H54 (cell line): ENCODE data around the gene PDE2A.
A peak's percentile ranks its signal among the peaks of the same experiment; 100 is the strongest.

Experiments used
- DNase-seq: peaks from one replicate; pipeline ENCODE4 v3.0.0; 2011; ENCODE audit warnings: low spot score, mixed read lengths; ENCODE audit not compliant: insufficient read length
- FAIRE-seq: peaks from 3 replicates; lab custom pipeline; 2011; peaks lifted over from hg19 to GRCh38; lab: Jason Lieb, UNC
- POLR2A ChIP-seq: IDR thresholded peaks from 2 replicates; pipeline ENCODE4 v1.6.1; 2011; ENCODE audit warnings: low read depth, mild to moderate bottlenecking, low read length

The PDE2A gene

DNA sequence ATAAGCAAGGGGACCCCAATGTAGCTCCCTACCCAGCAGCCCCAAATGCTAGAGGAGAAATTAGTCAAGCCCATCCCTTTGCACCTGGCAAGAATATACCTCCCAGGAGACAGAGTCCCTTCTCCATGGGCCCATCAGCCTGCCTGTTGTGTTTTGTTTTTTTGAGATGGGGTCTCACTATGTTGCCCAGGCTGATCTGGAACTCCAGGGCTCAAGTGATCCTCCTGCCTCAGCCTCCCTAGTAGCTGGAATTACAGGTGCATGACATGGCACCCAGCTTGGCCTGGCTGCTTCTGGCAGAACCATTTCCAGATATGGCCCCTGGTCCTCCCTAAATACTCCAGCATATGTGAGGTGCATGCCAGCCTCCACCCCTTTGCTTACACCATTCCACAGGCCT is 22.1 kb downstream of the PDE2A start:
- DNase-seq (no peak), FAIRE-seq (no peak)
- TF ChIP-seq POLR2A: no peak

DNA sequence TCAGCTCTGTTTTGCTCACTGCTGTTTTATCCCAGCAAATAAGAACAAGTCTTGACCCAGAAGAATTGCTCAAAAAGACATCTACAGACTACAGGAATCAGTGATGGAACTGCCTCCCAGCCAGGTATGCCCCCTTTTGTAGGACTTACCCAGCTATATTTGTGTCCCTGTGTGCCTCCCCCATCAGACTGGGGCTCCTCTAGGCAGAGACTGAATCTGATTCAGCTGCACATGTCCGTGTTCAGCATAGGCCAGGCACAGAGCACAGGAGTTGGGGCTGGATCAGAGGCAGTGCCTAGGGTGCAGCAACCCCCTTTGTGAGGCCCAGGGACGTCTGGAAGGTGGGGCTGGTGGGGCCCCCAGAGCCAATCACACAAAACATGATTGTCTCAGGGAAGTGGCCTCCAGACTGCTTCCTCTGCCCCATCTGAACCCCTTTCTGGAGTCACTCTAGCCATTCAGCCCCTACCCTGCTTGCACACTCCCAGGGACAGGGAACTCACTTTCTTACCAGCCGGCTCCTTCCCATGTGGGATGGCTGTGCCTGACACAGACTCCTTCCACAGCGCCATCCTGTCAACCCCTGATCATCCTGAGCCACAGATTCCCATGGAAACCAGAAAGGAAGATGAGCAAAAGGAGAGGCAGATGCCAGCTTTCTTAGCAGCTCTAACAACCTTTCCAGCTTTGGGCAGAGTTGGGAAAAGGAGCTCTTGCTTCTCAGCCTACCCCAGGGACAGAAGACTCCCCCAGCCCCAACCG is 24.8 kb downstream of the PDE2A start:
- no peak for FAIRE-seq
- no peak for DNase-seq
- no peak for TF ChIP-seq POLR2A

DNA sequence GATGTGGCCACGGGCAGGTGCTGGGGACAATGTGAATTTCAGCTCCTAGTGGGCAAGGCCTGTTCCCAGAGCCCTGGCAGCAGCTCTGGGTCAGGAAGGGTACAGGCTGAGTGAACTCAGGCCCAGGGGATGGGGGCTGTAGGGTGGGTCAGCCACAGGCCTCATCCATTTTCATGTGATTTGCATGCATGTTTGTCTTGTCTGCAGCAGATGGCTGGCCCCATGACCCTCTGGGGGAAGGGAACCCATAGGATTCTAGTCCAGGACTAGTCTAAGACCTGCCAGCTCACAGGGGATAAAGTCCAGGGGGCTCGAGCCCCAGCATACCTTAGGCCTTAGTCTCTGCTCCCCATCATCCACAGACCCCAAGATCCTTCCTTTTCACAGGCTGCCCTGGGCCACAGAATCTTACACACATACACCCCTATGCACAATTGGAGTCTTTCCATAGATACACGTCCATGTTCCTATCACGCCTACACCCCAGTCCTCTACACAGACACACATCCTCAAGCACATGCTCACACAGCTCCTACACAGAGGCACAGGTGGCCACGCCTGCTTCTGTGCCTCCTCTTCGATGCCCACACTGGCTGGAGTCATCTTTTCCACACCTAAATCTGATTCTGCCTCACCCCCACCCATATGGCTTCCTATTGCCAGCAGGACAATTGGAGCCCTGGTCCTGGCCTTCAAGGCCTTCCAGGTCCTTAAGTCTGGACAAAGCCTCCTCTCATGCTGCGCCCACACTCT is 25.7 kb downstream of the PDE2A start:
- FAIRE-seq (no peak), DNase-seq (no peak)
- no peak for TF ChIP-seq POLR2A

DNA sequence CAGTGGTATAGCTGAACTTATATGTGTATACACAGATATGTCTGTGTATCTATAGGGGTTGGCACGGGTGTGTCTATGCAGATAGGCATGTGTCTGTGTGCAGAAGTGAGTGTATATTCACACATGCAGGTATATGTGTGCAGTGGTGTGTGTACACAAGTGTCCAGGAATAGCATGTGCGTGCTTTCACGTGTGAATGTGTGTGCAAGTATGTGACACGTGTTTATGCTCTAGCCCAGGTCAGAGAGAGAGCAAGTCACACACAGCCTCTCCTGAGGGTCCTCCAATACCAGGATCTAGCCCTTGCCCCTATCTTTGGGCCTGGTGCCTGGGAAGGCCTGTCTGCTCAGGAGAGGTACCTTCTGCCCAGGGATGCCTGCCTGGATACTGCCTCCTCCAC is 26.3 kb downstream of the PDE2A start:
- DNase-seq: no peak
- no peak for TF ChIP-seq POLR2A
- FAIRE-seq: no peak

DNA sequence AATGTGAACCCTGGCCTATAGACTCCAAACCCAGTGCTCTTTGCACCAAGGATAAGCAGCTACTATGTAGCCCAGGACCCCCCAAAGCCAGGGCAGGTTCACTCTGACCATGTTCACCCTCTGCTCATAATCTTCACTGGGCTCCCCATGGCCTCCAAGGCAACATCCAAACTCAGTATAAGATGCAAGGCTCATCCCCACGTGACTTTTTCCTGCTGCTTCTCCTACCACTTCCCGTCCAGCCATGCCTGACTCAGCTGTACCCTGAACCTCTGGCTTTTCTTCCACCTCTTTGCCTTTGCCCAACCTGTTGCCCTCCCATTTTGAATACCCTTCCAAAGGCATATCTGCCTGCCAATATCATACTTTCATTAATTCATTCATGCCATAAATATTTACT is 27.8 kb downstream of the PDE2A start:
- no peak for TF ChIP-seq POLR2A
- FAIRE-seq (no peak), DNase-seq (no peak)

DNA sequence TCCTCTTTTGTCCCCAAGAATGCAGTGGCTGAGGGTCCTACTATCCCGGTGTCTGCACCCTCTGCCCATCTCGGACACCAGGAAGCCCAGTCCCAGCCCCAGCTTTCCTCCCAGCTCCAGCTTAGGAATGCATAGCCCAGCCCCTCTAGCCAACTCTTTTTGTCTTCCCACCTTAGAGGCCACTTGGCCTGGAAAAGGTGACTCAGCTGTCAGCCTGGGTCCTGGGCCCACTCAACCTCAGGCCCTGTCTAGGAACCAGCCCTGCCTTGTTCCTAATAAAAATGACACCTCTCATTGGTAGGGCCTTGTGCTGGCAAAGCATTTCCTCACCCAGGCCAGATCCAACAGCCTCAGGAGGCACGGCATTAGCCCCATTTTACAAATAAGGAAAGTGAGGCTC is 28.2 kb downstream of the PDE2A start:
- FAIRE-seq (no peak), DNase-seq (no peak)
- TF ChIP-seq POLR2A: no peak

DNA sequence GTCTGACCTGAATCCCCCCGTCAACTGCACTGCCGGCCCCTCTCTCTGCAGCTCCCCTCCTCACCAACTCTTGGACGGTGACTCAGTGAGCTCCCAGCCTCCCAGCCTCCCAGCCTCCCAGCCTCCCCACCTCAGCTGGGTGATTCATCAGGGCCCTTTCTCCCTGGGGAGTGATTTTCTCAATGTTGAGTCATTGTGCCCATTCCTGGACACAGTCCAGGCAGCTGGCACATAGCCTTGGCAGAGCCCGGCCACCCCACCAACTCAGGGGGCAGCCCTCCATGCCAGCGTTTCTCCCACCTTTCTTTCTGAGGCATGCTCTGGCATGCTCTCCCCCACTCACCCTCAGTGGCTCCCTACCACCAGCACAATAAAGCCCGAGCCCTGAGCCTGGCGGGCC is 30.7 kb downstream of the PDE2A start:
- FAIRE-seq (peak; percentile 69), DNase-seq (peak; percentile 98)
- TF ChIP-seq POLR2A: no peak; the same call in 1 of the 2 replicates

DNA sequence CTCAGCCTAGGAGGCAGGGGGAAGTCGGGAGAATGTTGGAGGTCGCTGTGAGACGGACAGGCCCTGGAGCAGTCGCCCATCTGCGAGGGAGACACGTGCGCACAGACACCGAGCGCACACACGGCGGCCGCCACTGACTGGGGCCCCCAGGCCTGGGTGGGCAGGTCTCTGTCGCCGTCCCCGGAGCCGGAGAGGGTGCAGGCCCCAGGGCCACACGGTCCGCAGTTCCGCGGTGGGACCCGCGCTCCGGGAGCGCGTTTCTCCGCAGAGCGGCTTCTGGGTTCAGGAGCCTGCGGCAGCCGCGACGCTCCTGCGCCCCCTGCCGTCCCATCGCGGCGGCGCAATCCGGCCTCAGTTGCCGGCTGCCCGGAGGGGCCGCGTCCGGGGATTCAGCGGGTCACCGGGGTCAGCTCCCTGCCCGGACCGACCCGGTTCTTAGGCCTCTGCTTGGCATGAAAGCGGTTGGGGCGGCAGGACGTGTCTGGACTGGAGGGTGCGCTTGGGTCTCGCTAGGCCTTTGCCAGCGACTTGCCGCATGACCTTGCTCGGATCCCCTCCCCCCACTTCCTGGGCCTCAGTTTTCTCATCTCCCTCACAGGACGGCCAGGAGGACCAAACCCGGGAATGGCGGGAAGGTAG is 31.2 kb downstream of the PDE2A start:
- DNase-seq: peak; percentile 84
- no peak for FAIRE-seq
- TF ChIP-seq POLR2A: no peak

DNA sequence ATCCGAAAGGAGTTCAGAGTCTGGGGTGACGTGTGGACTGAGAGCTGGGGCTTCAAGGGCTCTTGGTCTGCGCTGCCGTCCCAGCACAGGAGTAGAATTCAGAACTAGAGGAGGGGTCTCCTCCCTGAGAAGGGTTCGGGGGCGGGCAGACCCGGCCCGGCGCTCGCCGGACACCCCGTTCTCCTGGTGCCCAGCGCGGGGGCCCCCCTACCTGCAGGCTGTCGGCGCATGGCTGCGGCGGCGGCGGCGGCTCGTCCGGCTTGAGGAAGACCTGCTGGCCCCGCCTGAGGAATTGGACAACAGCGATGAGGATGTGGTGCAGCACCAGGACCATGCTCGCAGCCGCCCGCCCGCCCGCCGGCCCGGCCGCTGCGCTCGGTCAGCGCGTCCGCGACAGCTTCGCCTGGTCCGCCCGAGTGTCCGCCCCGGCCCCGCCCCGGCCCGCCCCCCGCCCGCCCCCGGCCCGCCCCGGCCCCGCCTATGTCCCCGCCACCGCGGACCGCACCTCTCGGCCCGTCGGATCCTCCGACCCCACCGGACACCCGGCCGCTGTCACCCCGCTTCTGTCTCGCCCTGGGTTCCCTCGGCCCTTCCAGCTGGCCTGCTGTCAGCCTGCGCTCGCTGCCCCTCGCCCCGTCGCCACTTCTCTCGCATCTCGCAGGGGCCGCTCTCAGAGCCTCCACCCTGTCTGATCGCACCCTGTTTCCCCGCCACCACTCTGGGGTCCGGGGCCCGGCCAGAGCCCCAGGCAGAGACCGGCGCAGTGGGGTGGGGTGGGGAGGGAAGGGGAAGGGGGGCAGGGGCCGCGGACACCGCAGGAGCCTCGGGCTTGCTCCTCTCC is 32.0 kb downstream of the PDE2A start:
- TF ChIP-seq POLR2A: 0 out of 2 replicates have a peak, but pooled peaks have one; percentile 5
- FAIRE-seq: no peak
- DNase-seq: peak; percentile 70

DNA sequence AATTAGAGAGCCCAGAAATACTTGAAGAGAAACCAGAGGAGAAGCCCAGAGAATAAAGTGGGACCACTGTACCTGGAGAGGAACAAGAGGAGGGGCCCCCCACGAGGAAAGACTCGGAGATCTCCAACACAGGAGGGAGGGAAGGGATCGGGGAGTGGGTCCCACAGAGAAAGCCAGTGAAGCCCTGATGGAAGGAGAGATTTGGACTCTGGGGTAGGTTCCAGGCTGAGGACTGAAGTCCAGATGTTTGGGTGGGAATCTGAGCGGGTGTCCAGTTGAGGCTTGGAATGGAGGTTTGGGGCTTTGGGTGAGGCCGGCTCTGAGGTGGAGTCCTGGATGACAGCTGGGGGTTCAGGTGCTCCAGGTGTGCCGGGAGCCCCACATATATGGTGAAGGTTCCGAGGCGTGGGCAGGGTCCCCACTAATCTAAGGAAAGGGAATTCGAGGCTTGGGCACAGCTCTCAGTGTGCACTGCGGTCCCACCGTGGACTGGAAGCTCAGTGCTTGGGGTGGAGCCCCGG is 32.6 kb downstream of the PDE2A start:
- FAIRE-seq: no peak
- no peak for DNase-seq
- TF ChIP-seq POLR2A: no peak

DNA sequence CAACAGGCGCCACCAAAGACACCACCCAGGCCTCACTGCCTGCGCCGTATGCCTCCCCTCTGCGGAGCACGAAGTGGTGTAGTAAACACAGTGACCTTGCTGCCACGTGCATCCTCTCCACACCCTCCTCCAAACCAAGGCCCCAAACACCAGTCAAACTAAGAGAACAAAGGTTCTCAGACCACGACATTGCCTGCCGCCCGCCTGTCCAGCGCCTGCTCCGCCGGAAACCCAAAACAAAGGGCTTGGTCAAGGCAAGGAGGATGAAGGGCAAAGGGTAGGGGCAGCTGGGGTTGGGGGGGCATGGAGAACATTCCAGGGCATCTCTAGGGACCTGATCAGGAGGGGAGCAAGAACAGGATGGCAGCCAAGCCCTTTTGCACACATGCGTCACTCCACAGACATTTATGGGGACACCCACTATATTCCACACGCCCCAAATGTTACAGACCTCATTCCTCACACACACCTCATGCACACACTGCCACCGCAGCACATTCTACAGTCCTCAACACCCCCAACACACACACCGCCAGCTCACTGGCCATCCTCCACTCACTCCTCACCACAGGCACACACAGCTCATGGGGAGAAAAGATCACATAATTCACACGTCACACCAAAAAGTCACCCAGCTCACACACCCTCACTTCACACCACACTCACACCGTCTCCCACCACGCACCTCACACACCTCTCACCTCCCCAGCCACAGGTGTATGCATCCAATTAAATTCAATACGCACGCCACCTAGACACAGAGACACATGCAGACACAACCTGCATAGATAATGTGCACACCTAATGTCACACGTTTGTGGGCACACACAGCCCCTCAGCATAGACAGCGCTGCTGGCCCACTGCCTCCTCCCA is 34.5 kb downstream of the PDE2A start:
- DNase-seq (no peak), FAIRE-seq (no peak)
- TF ChIP-seq POLR2A: no peak

DNA sequence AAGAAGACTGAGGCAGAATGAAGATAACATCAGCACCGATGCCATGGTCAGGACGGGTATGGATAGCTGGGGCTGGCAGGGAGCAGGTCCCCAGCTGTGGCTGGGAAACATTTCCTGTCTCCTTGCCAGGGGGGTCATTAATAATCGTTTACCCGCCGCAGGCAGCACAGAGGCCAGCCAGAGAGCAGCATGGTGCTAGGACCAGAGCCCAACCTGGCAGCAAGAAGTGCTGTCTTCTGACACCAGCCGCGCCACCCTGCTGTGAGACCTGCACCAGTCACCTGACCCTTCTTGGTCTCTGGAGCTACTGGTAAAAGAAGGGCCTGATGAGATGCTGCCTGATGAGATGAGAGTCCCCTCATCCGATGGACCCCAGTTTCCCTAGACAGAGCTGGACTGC is 36.3 kb downstream of the PDE2A start:
- no peak for DNase-seq
- no peak for TF ChIP-seq POLR2A
- no peak for FAIRE-seq
